ENCODE results near the gene PLEKHA6.

- no peak for TF ChIP-seq EZH2 (IDR thresholded peaks at IDR 0.05; ENCODE audit: borderline replicate concordance, insufficient read depth, low read depth, low read length, poor library complexity, severe bottlenecking)
- no peak for TF ChIP-seq CTCF (IDR thresholded peaks at IDR 0.05)
Measured at GRCh38 chr1:204274446-204274845, 85.3 kb downstream of the PLEKHA6 start.
